Measurements from ENCODE around the gene ANKRD29. TPM values are rescaled to one million over a fixed set of nuclear protein-coding genes. Genes with fewer than 3 reads are reported as not detected.
"Not testable (repeated sequence)": the region's sequence is repeated elsewhere in the genome, so short reads cannot be mapped to it uniquely, and the experiment has no call there.

The ANKRD29 gene
- total RNA-seq, 2 donors from 2014 or later = 5.6 to 8.5 TPM

DNA sequence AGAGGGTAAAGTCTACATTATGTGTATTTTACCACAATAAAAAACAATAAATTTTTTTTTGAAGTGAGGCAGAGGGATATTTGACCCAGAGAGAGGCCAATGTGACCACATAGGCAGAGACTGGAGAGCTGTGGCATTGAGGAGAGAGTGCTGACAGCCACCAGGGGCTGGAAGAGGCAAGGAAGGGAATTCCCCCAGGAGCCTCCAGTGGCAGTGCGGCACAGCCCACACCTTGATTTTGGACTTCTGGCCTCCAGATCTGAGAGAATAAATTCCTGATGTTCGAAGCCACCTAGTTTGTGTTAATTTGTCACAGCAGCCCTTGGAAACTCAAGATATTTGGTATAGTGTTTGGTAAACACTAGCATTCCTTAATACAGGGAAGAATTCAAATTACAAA, 22.7 kb downstream of the ANKRD29 start:
- TF ChIP-seq POLR2AphosphoS5 (IDR thresholded peaks at IDR 0.05) = no peak
- TF ChIP-seq, protein P1, sequence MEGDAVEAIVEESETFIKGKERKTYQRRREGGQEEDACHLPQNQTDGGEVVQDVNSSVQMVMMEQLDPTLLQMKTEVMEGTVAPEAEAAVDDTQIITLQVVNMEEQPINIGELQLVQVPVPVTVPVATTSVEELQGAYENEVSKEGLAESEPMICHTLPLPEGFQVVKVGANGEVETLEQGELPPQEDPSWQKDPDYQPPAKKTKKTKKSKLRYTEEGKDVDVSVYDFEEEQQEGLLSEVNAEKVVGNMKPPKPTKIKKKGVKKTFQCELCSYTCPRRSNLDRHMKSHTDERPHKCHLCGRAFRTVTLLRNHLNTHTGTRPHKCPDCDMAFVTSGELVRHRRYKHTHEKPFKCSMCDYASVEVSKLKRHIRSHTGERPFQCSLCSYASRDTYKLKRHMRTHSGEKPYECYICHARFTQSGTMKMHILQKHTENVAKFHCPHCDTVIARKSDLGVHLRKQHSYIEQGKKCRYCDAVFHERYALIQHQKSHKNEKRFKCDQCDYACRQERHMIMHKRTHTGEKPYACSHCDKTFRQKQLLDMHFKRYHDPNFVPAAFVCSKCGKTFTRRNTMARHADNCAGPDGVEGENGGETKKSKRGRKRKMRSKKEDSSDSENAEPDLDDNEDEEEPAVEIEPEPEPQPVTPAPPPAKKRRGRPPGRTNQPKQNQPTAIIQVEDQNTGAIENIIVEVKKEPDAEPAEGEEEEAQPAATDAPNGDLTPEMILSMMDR (IDR thresholded peaks at IDR 0.05) = no peak
- TF ChIP-seq POLR2A (IDR thresholded peaks at IDR 0.05) = no peak
- intact Hi-C loops (cut with DNase I) = no loop called here
- H3K4me1 ChIP-seq (replicated peaks) = no peaks in the 10 kb centered on the region
- no peak for DNase-seq (ENCODE audit: low spot score)
- no peaks in the 10 kb centered on the region for H3K9me3 ChIP-seq
- no peaks in the 10 kb centered on the region for H3K36me3 ChIP-seq
- no peak overlapping the region for H3K4me3 ChIP-seq
- 82% methylated on average over 2 of the region's 2 CpGs for WGBS
- H3K27ac ChIP-seq = no peak overlapping the region
- no peaks in the 10 kb centered on the region for H3K27me3 ChIP-seq (replicated peaks; ENCODE audit: insufficient read depth)

DNA sequence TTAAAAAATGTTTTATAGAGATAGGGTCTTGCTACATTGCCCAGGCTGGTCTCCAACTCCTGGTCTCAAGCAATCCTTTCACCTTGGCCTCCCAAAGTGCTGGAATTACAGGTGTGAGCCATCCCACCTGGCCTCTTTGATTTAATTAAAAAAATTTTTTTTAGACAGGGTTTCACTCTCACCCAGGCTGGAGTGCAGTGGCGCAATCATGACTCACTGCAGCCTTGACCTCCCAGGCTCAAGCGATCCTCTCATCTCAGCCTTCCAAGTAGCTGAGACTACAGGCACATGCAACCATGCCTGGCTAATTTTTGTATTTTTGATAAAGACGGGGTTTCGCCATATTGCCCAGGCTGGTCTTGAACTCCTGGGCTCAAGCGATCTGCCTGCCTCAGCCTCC, 26.3 kb downstream of the ANKRD29 start:
- WGBS = 98% methylated on average over 5 of the region's 5 CpGs
- H3K36me3 ChIP-seq; intact Hi-C loops (cut with DNase I); H3K9me3 ChIP-seq; H3K27ac ChIP-seq; H3K4me1 ChIP-seq (replicated peaks); H3K4me3 ChIP-seq; H3K27me3 ChIP-seq (replicated peaks; ENCODE audit: insufficient read depth); DNase-seq (ENCODE audit: low spot score): not testable (repeated sequence)

DNA sequence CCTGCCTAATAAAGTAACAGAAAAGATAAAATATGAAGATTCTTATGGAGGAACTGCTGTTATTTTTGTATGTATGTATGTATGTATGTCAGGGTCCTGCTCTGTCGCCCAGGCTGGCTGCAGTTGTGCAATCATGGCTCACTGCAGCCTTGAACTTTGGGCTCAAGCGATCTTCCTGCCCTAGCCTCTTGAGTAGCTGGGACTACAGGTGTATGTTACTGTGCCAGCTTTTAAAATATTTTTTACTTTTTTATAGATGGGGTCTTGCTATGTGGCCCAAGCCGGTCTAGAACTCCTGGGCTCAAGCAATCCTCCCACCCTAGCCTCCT, 26.7 kb downstream of the ANKRD29 start:
- H3K36me3 ChIP-seq = no peaks in the 10 kb centered on the region
- intact Hi-C loops (cut with DNase I) = no loop called here
- H3K27me3 ChIP-seq (replicated peaks; ENCODE audit: insufficient read depth) = no peaks in the 10 kb centered on the region
- H3K4me1 ChIP-seq (replicated peaks) = no peaks in the 10 kb centered on the region
- 90% methylated on average over 3 of the region's 3 CpGs for WGBS
- TF ChIP-seq, protein P1 (IDR thresholded peaks at IDR 0.05) = no peak
- no peak for TF ChIP-seq POLR2A (IDR thresholded peaks at IDR 0.05)
- no peak for TF ChIP-seq POLR2AphosphoS5 (IDR thresholded peaks at IDR 0.05)
- H3K4me3 ChIP-seq = no peak overlapping the region
- no peak for DNase-seq (ENCODE audit: low spot score)
- no peaks in the 10 kb centered on the region for H3K9me3 ChIP-seq
- H3K27ac ChIP-seq = no peak overlapping the region

DNA sequence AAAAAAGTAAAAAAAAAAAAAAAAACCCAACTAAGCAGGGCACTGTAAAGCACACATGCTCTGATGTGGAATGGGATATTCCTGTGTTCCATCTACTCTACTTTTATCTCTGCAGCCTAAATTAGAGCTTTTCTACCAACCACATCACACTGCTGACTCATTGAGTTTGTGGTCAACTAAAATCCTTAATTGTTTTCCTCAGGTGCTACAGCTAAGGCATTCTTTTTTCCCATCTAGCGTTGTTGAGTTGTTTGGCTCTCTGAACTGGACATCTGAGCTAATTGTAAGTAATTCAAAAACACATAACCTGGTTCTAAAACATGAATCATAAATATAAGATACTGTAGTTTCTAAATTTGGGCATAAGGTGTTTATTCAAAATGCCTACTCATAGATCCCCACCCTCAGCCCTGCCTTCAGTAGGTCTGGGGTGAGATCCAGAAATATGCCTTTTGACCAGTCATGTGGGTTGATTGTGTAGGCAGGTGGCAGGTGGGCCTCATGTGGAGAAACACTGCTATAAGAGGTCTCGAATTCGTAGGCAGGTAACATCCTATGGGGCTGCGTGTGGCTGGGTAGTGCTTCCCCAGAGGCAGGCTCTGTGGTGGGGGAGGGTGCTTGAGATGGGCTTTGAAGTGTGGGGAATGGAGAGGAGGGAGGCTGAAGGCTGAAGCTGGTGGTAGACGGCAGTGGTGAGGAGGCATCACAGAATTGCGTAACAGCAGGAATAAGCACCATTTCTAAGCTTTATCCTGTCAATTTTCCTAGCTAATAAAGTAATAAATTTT, 27.2 kb downstream of the ANKRD29 start:
- no peaks in the 10 kb centered on the region for H3K36me3 ChIP-seq
- WGBS = 92% methylated on average over 6 of the region's 6 CpGs
- H3K4me1 ChIP-seq (replicated peaks) = no peaks in the 10 kb centered on the region
- H3K4me3 ChIP-seq = no peak overlapping the region
- H3K27ac ChIP-seq = no peak overlapping the region
- no peak for DNase-seq (ENCODE audit: low spot score)
- H3K27me3 ChIP-seq (replicated peaks; ENCODE audit: insufficient read depth) = no peaks in the 10 kb centered on the region
- intact Hi-C loops (cut with DNase I) = no loop called here
- no peaks in the 10 kb centered on the region for H3K9me3 ChIP-seq
- TF ChIP-seq POLR2A (IDR thresholded peaks at IDR 0.05) (no peak), POLR2AphosphoS5 (IDR thresholded peaks at IDR 0.05) (no peak)
- TF ChIP-seq, protein P1 (IDR thresholded peaks at IDR 0.05) = no peak

DNA sequence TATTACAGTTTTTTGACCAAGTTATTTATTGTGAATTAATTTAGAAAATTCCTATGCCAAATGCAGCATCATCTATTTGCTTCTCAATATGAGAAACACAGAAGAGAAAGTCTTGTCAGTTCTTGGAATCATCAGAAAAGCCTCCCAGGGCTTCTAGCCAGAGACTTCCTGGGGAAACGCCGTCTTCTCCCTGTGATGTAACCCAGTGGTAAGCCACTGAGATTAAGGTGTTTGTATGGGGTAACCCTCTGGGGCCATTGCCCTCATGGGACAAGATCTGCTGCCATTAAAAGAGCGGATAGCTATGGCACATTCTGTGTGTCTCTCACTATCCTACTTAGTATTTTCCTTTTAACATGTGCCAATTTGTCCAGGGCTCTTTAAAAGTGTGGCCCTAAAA, 28.0 kb downstream of the ANKRD29 start:
- H3K4me1 ChIP-seq (replicated peaks) = no peaks in the 10 kb centered on the region
- TF ChIP-seq, protein P1 (IDR thresholded peaks at IDR 0.05) = no peak
- TF ChIP-seq POLR2A (IDR thresholded peaks at IDR 0.05) (no peak), POLR2AphosphoS5 (IDR thresholded peaks at IDR 0.05) (no peak)
- no peaks in the 10 kb centered on the region for H3K27me3 ChIP-seq (replicated peaks; ENCODE audit: insufficient read depth)
- no peak overlapping the region for H3K4me3 ChIP-seq
- no peak overlapping the region for H3K27ac ChIP-seq
- H3K36me3 ChIP-seq = no peaks in the 10 kb centered on the region
- H3K9me3 ChIP-seq = no peaks in the 10 kb centered on the region
- intact Hi-C loops (cut with DNase I) = no loop called here
- WGBS = 77% methylated on average over 3 of the region's 3 CpGs
- no peak for DNase-seq (ENCODE audit: low spot score)

Measured in prostate gland (tissue), 2 donors.